ENCODE results near the gene NAMPT.

NAMPT gene

DNA sequence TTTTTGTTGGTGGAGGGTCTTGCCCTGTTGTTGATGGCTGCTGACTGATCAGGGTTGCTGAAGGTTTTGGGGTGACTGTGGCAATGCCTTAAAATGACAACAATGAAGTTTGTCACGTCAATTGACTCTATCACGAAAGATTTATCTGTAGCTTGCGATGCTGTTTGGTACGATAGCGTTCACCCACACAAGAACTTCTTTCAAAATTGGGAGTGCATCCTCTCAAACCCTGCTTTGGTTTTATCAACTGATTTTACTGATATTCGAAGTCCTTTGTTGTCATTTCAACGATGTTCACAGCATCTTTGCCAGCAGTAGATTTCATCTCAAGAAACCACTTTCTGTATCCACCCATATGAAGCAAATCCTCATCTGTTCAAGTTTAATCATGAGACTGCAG, 26.0 kb downstream of the NAMPT start:
- peaks cover 15% of the 10 kb centered on the region for H3K36me3 ChIP-seq (ENCODE audit: control insufficient read depth, insufficient read depth, low read length)
- H3K9ac ChIP-seq (ENCODE audit: low read length), result no peak overlapping the region
- H3K27ac ChIP-seq (ENCODE audit: low read depth, low read length), result no peak overlapping the region
- no peaks in the 10 kb centered on the region for H3K27me3 ChIP-seq (ENCODE audit: control insufficient read depth, insufficient read depth, low read length)
- H3K4me3 ChIP-seq (ENCODE audit: low read length), result no peak overlapping the region
- H3K4me1 ChIP-seq (ENCODE audit: control insufficient read depth, insufficient read depth, low read length), result no peaks in the 10 kb centered on the region

DNA sequence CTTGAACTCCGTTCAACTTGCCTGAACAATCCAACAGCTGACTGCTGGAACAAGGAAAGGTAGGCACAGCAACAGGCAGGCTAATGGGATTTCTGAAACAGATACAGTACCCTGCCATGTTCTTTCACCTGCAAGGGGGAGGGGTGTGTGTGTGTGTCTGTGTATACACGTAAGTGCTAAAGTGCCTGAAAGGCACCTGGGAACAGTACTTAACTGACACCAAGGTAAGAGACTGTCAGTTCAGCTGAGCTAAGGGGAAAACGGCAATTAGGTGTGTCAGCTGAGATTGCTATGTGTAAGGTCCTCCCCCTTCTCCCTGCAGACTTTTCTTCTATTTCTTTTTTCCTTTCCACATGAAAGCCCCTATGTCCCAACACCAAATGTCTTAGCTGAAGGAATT, 27.0 kb downstream of the NAMPT start:
- Histone ChIP-seq H3K4me3 (ENCODE audit: low read length) (no peak overlapping the region), H3K27me3 (ENCODE audit: control insufficient read depth, insufficient read depth, low read length) (no peaks in the 10 kb centered on the region), H3K27ac (ENCODE audit: low read depth, low read length) (no peak overlapping the region), H3K4me1 (ENCODE audit: control insufficient read depth, insufficient read depth, low read length) (no peaks in the 10 kb centered on the region), H3K9ac (ENCODE audit: low read length) (no peak overlapping the region), H3K36me3 (ENCODE audit: control insufficient read depth, insufficient read depth, low read length) (peaks cover 16% of the 10 kb centered on the region)

DNA sequence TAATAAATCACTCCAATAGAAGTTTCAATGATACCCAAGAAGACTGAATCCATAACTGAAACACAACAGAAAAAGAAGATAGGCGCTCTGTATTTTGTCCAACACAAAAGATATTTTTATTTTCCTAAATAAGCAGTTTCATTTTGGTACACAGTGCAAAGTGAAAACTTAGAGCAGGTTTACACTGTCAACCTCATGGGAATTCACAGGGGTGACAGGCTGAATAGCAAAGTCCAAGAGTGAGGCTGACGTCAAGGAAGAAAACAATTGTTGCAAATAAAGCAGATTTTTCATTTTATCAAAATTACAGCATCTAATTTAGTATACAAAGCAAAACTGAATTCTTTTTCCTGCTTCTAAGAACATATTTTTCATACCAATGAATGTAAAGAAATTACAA, 28.6 kb downstream of the NAMPT start:
- Histone ChIP-seq H3K4me3 (ENCODE audit: low read length) (no peak overlapping the region), H3K36me3 (ENCODE audit: control insufficient read depth, insufficient read depth, low read length) (peaks cover 14% of the 10 kb centered on the region), H3K9ac (ENCODE audit: low read length) (no peak overlapping the region), H3K4me1 (ENCODE audit: control insufficient read depth, insufficient read depth, low read length) (no peaks in the 10 kb centered on the region), H3K27me3 (ENCODE audit: control insufficient read depth, insufficient read depth, low read length) (no peaks in the 10 kb centered on the region), H3K27ac (ENCODE audit: low read depth, low read length) (no peak overlapping the region)

DNA sequence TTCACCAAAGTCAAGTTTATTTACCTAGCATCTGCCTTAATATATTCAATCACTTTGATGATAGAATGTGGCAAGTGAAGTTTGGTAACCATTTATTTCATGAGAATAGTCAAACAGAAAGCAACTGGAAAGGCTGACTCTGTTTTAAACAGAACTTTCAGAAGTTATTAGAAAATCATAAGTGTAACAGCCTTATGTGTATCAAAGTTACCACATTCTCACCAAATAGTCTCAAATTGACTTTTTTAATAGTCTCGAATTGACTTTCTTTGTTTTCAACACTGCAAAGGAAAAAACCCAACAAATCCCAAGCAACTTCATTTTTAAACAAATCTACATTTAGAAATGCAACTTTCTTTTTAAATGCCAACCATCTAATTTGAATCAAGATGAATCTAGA, 29.5 kb downstream of the NAMPT start:
- Histone ChIP-seq H3K9ac (ENCODE audit: low read length) (no peak overlapping the region), H3K4me1 (ENCODE audit: control insufficient read depth, insufficient read depth, low read length) (no peaks in the 10 kb centered on the region), H3K36me3 (ENCODE audit: control insufficient read depth, insufficient read depth, low read length) (peaks cover 14% of the 10 kb centered on the region), H3K4me3 (ENCODE audit: low read length) (no peak overlapping the region), H3K27me3 (ENCODE audit: control insufficient read depth, insufficient read depth, low read length) (no peaks in the 10 kb centered on the region), H3K27ac (ENCODE audit: low read depth, low read length) (no peak overlapping the region)

DNA sequence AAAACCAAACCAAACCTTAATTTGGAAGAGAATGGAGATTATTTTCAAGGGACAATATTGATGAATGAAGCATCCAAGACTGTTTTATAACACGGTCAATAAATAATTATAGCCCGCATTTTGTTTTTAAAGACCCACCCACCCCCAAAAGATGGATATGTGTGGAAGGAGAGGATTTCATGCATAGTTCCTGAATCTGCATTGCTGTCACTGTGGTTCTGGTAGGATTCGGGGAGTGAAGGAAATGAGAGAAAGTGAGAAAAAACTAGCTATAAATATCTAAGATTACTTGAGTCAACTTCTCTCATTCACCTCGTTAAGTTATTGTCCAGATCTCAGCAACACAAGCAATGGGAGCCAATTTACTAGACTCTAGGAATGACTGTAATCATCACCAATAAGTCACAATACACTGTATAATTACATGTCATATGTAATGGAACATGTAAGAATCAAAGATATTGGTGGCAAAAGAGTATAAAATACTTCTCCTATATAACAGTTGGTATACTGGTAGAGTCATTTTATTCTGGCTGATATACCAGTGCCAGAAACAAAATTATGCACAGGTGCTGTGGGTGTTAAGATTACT, 30.2 kb downstream of the NAMPT start:
- Histone ChIP-seq H3K9ac (ENCODE audit: low read length) (no peak overlapping the region), H3K4me3 (ENCODE audit: low read length) (no peak overlapping the region), H3K27ac (ENCODE audit: low read depth, low read length) (no peak overlapping the region), H3K4me1 (ENCODE audit: control insufficient read depth, insufficient read depth, low read length) (no peaks in the 10 kb centered on the region), H3K27me3 (ENCODE audit: control insufficient read depth, insufficient read depth, low read length) (no peaks in the 10 kb centered on the region), H3K36me3 (ENCODE audit: control insufficient read depth, insufficient read depth, low read length) (peaks cover 9% of the 10 kb centered on the region)

DNA sequence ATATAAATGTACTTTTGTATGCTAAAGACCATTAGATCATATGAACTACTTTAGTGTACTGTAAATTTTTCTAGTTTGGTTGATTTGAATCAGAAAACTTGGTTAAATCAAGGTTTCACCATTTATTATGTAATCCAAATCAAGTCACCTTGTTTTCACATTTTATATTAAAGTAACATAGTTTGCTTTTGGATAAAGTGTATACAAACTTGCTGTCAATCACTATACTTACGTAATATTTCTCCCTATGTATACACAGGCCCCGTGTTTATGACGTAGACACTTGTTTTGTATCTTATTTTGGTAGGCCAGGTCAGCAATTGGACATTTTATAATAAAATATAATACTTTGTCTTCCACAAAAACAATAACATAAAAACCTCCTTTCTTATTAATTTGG, 32.2 kb downstream of the NAMPT start:
- H3K4me3 ChIP-seq (ENCODE audit: low read length), result no peak overlapping the region
- H3K9ac ChIP-seq (ENCODE audit: low read length), result no peak overlapping the region
- peaks cover 4% of the 10 kb centered on the region for H3K36me3 ChIP-seq (ENCODE audit: control insufficient read depth, insufficient read depth, low read length)
- H3K27me3 ChIP-seq (ENCODE audit: control insufficient read depth, insufficient read depth, low read length), result no peaks in the 10 kb centered on the region
- no peak overlapping the region for H3K27ac ChIP-seq (ENCODE audit: low read depth, low read length)
- H3K4me1 ChIP-seq (ENCODE audit: control insufficient read depth, insufficient read depth, low read length), result no peaks in the 10 kb centered on the region

DNA sequence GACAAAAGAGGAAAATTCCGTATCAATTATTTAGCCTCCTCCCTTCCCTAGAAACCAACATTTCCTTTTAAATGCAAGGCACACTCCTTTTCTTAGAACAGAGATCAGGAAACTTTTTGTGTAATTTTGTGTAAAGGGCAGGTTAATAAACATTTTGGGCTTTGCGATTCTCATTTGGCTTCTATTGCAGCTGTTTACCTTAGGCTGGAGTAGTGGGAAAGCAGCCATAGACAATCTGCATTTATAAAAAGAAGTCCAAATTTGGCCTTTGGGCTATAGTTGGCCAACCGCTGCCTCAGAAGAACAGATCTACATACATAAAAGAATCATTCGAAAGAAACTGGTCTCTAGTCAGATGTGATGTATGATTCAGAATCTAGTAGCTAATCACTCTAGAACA, 35.3 kb downstream of the NAMPT start:
- H3K36me3 ChIP-seq (ENCODE audit: control insufficient read depth, insufficient read depth, low read length), result peaks cover 4% of the 10 kb centered on the region

DNA sequence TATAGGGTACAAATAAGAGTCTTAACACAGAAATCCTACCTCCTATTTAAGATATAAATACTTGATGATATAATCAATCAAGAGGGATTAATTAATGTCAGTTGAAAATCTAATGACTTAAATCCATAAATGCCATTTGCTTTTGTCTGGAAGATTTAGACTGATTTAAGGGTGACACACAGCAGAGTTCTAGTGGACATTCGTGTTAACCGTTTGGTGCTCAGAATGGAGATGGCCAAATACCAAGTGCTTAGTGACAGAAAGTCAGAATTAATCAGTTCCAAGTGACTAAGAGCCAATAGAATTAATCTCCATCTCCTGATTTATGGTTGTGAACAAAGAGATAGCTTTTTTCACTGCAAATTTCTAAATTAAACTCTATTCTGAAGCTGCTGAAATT, 36.2 kb downstream of the NAMPT start:
- peaks cover under 1% of the 10 kb centered on the region for H3K36me3 ChIP-seq (ENCODE audit: control insufficient read depth, insufficient read depth, low read length)
- no peak overlapping the region for H3K4me3 ChIP-seq (ENCODE audit: low read length)
- H3K27me3 ChIP-seq (ENCODE audit: control insufficient read depth, insufficient read depth, low read length), result no peaks in the 10 kb centered on the region
- no peak overlapping the region for H3K9ac ChIP-seq (ENCODE audit: low read length)
- no peaks in the 10 kb centered on the region for H3K4me1 ChIP-seq (ENCODE audit: control insufficient read depth, insufficient read depth, low read length)
- no peak overlapping the region for H3K27ac ChIP-seq (ENCODE audit: low read depth, low read length)

More for the DNA sequence above, 35.3 kb downstream of the NAMPT start:
- Histone ChIP-seq H3K27ac (ENCODE audit: low read depth, low read length) (no peak overlapping the region), H3K27me3 (ENCODE audit: control insufficient read depth, insufficient read depth, low read length) (no peaks in the 10 kb centered on the region), H3K4me3 (ENCODE audit: low read length) (no peak overlapping the region), H3K4me1 (ENCODE audit: control insufficient read depth, insufficient read depth, low read length) (no peaks in the 10 kb centered on the region), H3K9ac (ENCODE audit: low read length) (no peak overlapping the region)

DNA sequence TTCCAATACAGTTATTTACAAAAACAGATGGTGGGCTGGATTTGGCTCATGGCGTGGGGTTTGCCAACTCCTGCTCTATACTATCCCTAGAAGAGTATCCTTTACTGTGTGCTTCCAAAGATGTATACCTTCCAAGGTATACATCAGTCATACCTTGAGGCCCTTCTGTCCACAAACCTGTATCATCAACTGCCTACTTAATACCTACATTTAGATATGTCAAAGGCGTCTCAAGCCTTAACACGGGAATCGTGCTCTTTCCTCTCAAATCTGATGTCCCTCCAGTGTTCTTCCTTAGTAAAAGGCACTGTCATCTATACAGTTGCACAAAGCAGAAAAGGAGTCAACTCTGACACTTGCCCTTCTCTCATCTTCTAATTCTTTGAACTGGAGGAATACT, 36.9 kb downstream of the NAMPT start:
- Histone ChIP-seq H3K4me1 (ENCODE audit: control insufficient read depth, insufficient read depth, low read length) (no peaks in the 10 kb centered on the region), H3K9ac (ENCODE audit: low read length) (no peak overlapping the region), H3K27me3 (ENCODE audit: control insufficient read depth, insufficient read depth, low read length) (no peaks in the 10 kb centered on the region), H3K4me3 (ENCODE audit: low read length) (no peak overlapping the region), H3K27ac (ENCODE audit: low read depth, low read length) (no peak overlapping the region), H3K36me3 (ENCODE audit: control insufficient read depth, insufficient read depth, low read length) (no peaks in the 10 kb centered on the region)

DNA sequence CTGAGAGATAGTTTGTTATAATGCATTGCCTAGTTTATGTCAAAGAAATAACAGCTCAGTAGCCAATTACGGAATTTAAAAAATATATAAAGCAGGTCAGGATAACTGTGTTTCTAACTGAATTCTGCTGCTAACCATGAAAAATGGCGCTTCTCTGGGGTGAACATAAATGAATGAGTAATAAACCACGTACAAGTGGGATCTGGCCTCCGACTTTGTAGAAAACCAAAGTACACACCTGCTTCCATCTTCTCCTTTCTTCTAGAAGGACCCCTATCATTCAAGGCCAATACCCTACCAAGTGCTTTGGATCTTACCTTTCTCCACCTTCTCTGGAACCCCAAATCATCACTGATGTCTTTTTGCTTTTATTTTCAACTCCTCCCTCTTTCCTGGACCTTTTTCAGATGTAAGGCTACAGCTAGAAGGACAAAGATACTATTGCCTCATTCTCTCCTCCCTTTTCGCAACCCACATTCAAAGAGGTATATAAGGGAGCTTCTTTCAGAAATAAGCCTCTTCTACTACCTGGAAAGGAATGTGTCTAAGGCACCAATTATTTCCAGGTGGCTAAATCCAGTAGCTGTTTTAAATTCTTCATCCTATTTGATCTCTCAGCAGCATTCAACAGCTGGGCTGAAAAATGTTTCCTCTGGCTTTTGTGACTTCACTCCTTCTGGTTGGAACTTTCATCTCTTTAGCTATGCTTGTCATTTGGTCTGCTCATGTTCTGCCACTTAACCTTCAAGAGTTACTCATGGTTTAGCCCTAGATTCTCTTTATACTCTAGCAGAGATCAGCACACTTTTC, 37.7 kb downstream of the NAMPT start:
- Histone ChIP-seq H3K27ac (ENCODE audit: low read depth, low read length) (no peak overlapping the region), H3K9ac (ENCODE audit: low read length) (no peak overlapping the region), H3K36me3 (ENCODE audit: control insufficient read depth, insufficient read depth, low read length) (no peaks in the 10 kb centered on the region), H3K4me3 (ENCODE audit: low read length) (no peak overlapping the region), H3K4me1 (ENCODE audit: control insufficient read depth, insufficient read depth, low read length) (no peaks in the 10 kb centered on the region), H3K27me3 (ENCODE audit: control insufficient read depth, insufficient read depth, low read length) (no peaks in the 10 kb centered on the region)

DNA sequence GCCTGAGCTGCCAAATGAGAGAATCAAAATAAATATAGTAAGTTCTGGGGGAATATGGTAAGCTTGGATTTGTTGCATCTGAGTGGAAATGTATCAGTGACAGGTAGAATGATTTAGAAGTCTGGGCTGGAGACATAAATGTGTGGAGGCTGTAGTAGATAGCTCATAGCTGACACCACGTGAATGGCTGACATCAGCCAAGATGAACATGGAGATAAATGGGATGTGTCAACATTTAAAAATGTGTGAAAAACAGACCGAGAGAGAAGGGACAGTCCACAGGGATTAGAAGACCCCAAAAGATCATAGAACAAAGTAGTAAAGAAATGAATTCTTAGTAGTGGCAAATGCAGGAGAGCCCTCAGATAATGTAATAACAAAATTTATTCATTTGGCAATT, 40.9 kb downstream of the NAMPT start:
- Histone ChIP-seq H3K36me3 (ENCODE audit: control insufficient read depth, insufficient read depth, low read length) (no peaks in the 10 kb centered on the region), H3K4me1 (ENCODE audit: control insufficient read depth, insufficient read depth, low read length) (no peaks in the 10 kb centered on the region), H3K9ac (ENCODE audit: low read length) (no peak overlapping the region), H3K4me3 (ENCODE audit: low read length) (no peak overlapping the region), H3K27ac (ENCODE audit: low read depth, low read length) (no peak overlapping the region), H3K27me3 (ENCODE audit: control insufficient read depth, insufficient read depth, low read length) (no peaks in the 10 kb centered on the region)

DNA sequence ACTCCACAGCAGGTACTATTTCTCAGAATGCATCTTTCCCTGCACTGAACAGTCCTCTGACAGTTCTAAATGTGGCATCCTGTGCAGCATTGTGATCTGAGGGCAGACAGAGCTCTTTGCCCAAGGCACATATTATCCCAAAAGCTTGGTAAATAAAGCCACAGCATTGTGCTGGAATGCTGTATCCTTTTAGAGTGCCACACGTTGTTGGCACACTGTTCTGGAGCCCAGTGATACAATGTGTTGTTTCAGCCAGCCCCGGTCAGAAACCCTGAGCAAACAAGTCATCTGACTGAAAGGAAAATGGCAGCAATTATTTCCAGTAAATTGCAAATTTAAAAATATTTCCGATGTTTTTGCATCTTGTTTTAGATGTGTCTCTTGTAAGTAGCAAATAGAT, 45.4 kb downstream of the NAMPT start:
- Histone ChIP-seq H3K4me1 (ENCODE audit: control insufficient read depth, insufficient read depth, low read length) (peaks cover 2% of the 10 kb centered on the region), H3K27ac (ENCODE audit: low read depth, low read length) (no peak overlapping the region), H3K4me3 (ENCODE audit: low read length) (no peak overlapping the region), H3K36me3 (ENCODE audit: control insufficient read depth, insufficient read depth, low read length) (no peaks in the 10 kb centered on the region), H3K27me3 (ENCODE audit: control insufficient read depth, insufficient read depth, low read length) (no peaks in the 10 kb centered on the region), H3K9ac (ENCODE audit: low read length) (no peak overlapping the region)

DNA sequence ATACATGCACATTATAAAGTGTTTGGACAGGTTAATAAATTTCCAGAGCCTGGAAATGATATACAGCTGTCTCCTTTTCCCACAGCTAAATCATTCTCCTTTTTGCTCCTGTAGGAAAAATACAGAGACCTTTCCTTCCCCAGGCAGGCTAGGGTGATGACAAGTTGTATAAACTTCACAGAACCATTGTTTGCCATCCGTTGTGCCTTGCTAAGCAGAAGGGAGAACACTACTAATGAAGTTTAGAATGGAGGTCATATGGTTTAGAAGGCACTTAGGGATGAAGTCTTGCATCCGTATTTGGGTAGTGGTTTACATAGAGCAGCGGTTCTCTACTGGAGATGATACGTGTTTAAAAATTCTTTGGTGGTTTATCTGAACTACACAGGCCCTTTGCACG, 46.0 kb downstream of the NAMPT start:
- no peak overlapping the region for H3K27ac ChIP-seq (ENCODE audit: low read depth, low read length)
- H3K36me3 ChIP-seq (ENCODE audit: control insufficient read depth, insufficient read depth, low read length), result no peaks in the 10 kb centered on the region
- H3K27me3 ChIP-seq (ENCODE audit: control insufficient read depth, insufficient read depth, low read length), result no peaks in the 10 kb centered on the region
- H3K9ac ChIP-seq (ENCODE audit: low read length), result no peak overlapping the region
- no peak overlapping the region for H3K4me3 ChIP-seq (ENCODE audit: low read length)
- peaks cover 2% of the 10 kb centered on the region for H3K4me1 ChIP-seq (ENCODE audit: control insufficient read depth, insufficient read depth, low read length)
